TTC549 (cell line): ENCODE measurements around the gene CPED1.
"Not testable (repeated sequence)": the region's sequence is repeated elsewhere in the genome, so short reads cannot be mapped to it uniquely, and the experiment has no call there.

Experiments
- FAIRE-seq: peaks from 2 replicates; lab custom pipeline; 2012; peaks lifted over from hg19 to GRCh38; lab: Jason Lieb, UNC

CPED1 gene

GRCh38 chr7:121073463-121074099 is 85.1 kb downstream of the CPED1 start:
- FAIRE-seq, result no peak

GRCh38 chr7:121075424-121075841 is 86.9 kb downstream of the CPED1 start:
- FAIRE-seq, result not testable (repeated sequence)

- FAIRE-seq, result no peak
Measured at GRCh38 chr7:121075952-121076349, 87.4 kb downstream of the CPED1 start.

GRCh38 chr7:121076350-121077164 is 88.0 kb downstream of the CPED1 start:
- FAIRE-seq, result no peak

- no peak for FAIRE-seq
Measured at GRCh38 chr7:121077165-121077630, 88.7 kb downstream of the CPED1 start.

GRCh38 chr7:121078701-121079227 is 90.3 kb downstream of the CPED1 start:
- no peak for FAIRE-seq

- FAIRE-seq, result no peak
Measured at GRCh38 chr7:121079425-121080169, 91.1 kb downstream of the CPED1 start.

GRCh38 chr7:121080257-121080912 is 91.9 kb downstream of the CPED1 start:
- no peak for FAIRE-seq

- no peak for FAIRE-seq
Measured at GRCh38 chr7:121080913-121081326, 92.4 kb downstream of the CPED1 start.

GRCh38 chr7:121081327-121081936 is 92.9 kb downstream of the CPED1 start:
- no peak for FAIRE-seq

- no peak for FAIRE-seq
Measured at GRCh38 chr7:121082400-121083101, 94.0 kb downstream of the CPED1 start.

GRCh38 chr7:121083138-121083789 is 94.8 kb downstream of the CPED1 start:
- FAIRE-seq, result no peak

- FAIRE-seq, result no peak
Measured at GRCh38 chr7:121083790-121084251, 95.3 kb downstream of the CPED1 start.

- FAIRE-seq, result no peak
Measured at GRCh38 chr7:121084256-121084655, 95.7 kb downstream of the CPED1 start.

- no peak for FAIRE-seq
Measured at GRCh38 chr7:121084748-121085336, 96.3 kb downstream of the CPED1 start.

- FAIRE-seq, result no peak
Measured at GRCh38 chr7:121085922-121086321, 97.4 kb downstream of the CPED1 start.

GRCh38 chr7:121088870-121089269 is 100.4 kb downstream of the CPED1 start:
- FAIRE-seq, result no peak

- FAIRE-seq, result no peak
Measured at GRCh38 chr7:121094829-121095228, 106.3 kb downstream of the CPED1 start.

GRCh38 chr7:121097577-121097976 is 109.1 kb downstream of the CPED1 start:
- FAIRE-seq, result no peak

- FAIRE-seq, result no peak
Measured at GRCh38 chr7:121099572-121099971, 111.1 kb downstream of the CPED1 start.
